Measurements from ENCODE around the gene ZNF423.

DNA sequence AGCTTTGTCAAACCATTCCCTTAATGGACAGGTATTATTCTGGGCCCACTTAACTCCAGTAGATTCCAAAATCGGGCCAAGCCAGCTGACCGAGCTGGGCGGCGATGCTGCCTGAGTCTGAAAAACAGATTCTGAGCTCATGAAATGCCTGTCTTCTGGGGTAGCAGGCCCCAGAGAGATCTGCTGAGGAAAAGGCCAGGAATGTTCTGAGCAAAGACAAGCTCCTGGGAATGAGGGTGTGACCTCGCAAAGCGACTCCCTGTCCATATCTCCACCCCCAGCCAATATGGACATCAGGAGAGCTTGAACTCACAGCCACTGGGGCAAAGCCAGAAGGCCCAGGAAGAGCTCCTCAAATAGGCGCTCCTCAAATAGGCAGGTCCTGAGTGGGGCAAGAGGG is 23.7 kb downstream of the ZNF423 start:
- no peak for TF ChIP-seq GATA2 (IDR thresholded peaks at IDR 0.05; ENCODE audit: low read depth, low read length)
- TF ChIP-seq GATA3 (IDR thresholded peaks at IDR 0.05; ENCODE audit: low read depth, low read length), result no peak

All from SH-SY5Y (cell line).